Stimulated activated naive CD4-positive, alpha-beta T cell (primary cell): ENCODE data around the gene NOP14.

Source experiments
- DNase-seq, 6 experiments: peaks; one replicate each; lab custom pipeline; 2025; lab: John Stamatoyannopoulos, UW

Gene NOP14

GRCh38 chr4:2914256-2915126 lies 48.7 kb downstream of the NOP14 start:
- DNase-seq, result no peak

GRCh38 chr4:2913168-2913567 lies 50.0 kb downstream of the NOP14 start:
- DNase-seq, result no peak

GRCh38 chr4:2911868-2912267 lies 51.3 kb downstream of the NOP14 start:
- DNase-seq, result no peak

- no peak for DNase-seq
Observed at GRCh38 chr4:2910409-2910808, 52.8 kb downstream of the NOP14 start.

- no peak for DNase-seq
Observed at GRCh38 chr4:2909583-2909982, 53.6 kb downstream of the NOP14 start.

- no peak for DNase-seq
Observed at GRCh38 chr4:2908686-2909085, 54.5 kb downstream of the NOP14 start.

- no peak for DNase-seq
Observed at GRCh38 chr4:2907706-2908293, 55.4 kb downstream of the NOP14 start.

- no peak for DNase-seq
Observed at GRCh38 chr4:2907226-2907625, 56.0 kb downstream of the NOP14 start.

GRCh38 chr4:2906218-2906617 lies 57.0 kb downstream of the NOP14 start:
- DNase-seq, result peak in 1 of 6 experiments; percentile 12

- DNase-seq, result no peak
Observed at GRCh38 chr4:2905544-2905943, 57.7 kb downstream of the NOP14 start.

GRCh38 chr4:2902126-2902525 lies 61.1 kb downstream of the NOP14 start:
- no peak for DNase-seq

- DNase-seq, result no peak
Observed at GRCh38 chr4:2901186-2901585, 62.0 kb downstream of the NOP14 start.

- no peak for DNase-seq
Observed at GRCh38 chr4:2900741-2901140, 62.5 kb downstream of the NOP14 start.

GRCh38 chr4:2898001-2898400 lies 65.2 kb downstream of the NOP14 start:
- DNase-seq, result no peak

GRCh38 chr4:2893772-2894171 lies 69.4 kb downstream of the NOP14 start:
- no peak for DNase-seq

- no peak for DNase-seq
Observed at GRCh38 chr4:2891294-2891693, 71.9 kb downstream of the NOP14 start.

GRCh38 chr4:2888886-2889285 lies 74.3 kb downstream of the NOP14 start:
- DNase-seq, result no peak
